ENCODE results near the gene GAB2.

Gene GAB2

DNA sequence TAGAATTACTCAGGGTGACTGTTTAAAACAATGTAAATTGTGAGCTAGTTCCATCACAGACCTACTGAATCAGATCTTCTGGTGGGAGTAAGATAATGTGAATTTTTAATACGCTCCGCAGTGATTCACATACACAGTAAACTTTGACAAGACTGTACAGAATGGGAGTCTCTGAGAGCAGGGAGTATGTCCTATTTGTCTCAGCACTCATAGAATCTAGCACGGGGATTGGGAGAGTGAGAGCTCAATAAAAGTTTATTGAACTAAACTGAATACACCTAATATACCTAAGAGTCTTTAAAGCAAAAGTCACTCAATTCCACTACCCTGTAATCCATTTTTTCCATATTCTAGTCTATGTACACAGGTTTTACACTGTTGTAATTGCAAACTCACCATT is 11.2 kb upstream of the GAB2 start:
- Histone ChIP-seq H3K4me3 (ENCODE audit: low read length in 2 of 2) (no peak overlapping the region), H3K9me3 (ENCODE audit: control insufficient read depth in 2 of 2, low read length in 2 of 2) (no peaks in the 10 kb centered on the region), H3K4me1 (ENCODE audit: control insufficient read depth in 2 of 2, insufficient read depth in 2 of 2, low read length in 2 of 2) (peaks cover 10% of the 10 kb centered on the region in 2 donors), H3K36me3 (ENCODE audit: control insufficient read depth in 2 of 2, insufficient read depth in 2 of 2, low read length in 2 of 2) (no peaks in the 10 kb centered on the region), H3K27ac (ENCODE audit: low read depth in 2 of 2, low read length in 2 of 2) (no peak overlapping the region), H3K9ac (ENCODE audit: low read depth in 1 of 2, low read length in 2 of 2) (no peak overlapping the region), H3K27me3 (ENCODE audit: control insufficient read depth in 2 of 2, insufficient read depth in 2 of 2, low read length in 2 of 2) (no peaks in the 10 kb centered on the region)

DNA sequence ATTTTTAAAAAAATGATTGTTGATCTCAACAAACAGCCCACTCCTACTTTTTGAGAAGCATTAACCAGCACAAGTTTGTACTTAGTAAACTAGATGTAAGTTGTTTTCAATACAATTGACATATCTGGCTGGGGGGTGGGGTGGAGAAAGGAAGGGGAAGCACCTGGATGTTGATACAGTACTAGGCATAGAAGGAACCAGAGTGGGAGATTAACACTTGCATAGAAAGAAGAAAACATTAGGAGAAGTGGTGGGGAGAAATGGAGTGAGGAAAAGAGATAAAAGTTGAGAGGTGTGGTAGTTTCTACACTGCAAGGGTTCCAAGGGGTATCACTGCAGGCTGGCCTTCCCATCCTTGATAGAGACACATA is 10.6 kb upstream of the GAB2 start:
- Histone ChIP-seq H3K27me3 (ENCODE audit: control insufficient read depth in 2 of 2, insufficient read depth in 2 of 2, low read length in 2 of 2) (no peaks in the 10 kb centered on the region), H3K27ac (ENCODE audit: low read depth in 2 of 2, low read length in 2 of 2) (no peak overlapping the region), H3K4me1 (ENCODE audit: control insufficient read depth in 2 of 2, insufficient read depth in 2 of 2, low read length in 2 of 2) (peaks cover 10% of the 10 kb centered on the region in 2 donors), H3K9me3 (ENCODE audit: control insufficient read depth in 2 of 2, low read length in 2 of 2) (no peaks in the 10 kb centered on the region), H3K4me3 (ENCODE audit: low read length in 2 of 2) (no peak overlapping the region), H3K9ac (ENCODE audit: low read depth in 1 of 2, low read length in 2 of 2) (no peak overlapping the region), H3K36me3 (ENCODE audit: control insufficient read depth in 2 of 2, insufficient read depth in 2 of 2, low read length in 2 of 2) (no peaks in the 10 kb centered on the region)

DNA sequence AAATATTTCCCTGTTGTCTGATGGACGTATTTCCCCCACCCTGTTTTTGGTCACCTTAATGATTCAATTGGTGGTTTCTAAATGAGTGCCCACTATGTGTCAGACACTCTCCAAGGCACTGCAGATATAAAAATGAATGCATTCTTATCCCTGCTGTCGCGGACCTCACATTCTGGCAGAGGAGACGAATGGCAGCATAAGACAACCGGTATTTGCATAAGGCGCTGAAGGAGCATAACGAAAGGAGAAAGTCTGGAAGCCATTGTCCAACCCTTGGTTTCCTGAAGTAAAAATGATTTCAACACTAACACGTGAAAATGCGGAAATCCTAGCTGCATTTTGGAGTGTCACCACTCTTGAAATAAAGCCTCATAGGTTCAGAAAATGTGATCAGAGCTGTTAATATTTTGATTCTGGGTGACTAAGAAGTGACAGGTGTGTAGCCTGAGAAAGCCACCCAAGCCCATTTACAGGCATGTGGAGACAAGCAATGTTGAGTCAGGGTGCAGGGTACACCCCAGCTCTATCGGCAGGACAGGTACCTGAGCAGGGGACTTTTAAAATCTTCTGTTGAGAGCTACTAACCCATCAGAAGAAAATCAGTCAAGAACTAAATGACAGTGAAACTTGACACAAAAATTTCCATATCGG is 10.1 kb upstream of the GAB2 start:
- Histone ChIP-seq H3K9ac (ENCODE audit: low read depth in 1 of 2, low read length in 2 of 2) (no peak overlapping the region), H3K9me3 (ENCODE audit: control insufficient read depth in 2 of 2, low read length in 2 of 2) (no peaks in the 10 kb centered on the region), H3K4me1 (ENCODE audit: control insufficient read depth in 2 of 2, insufficient read depth in 2 of 2, low read length in 2 of 2) (peaks cover 10% of the 10 kb centered on the region in 2 donors), H3K36me3 (ENCODE audit: control insufficient read depth in 2 of 2, insufficient read depth in 2 of 2, low read length in 2 of 2) (no peaks in the 10 kb centered on the region), H3K4me3 (ENCODE audit: low read length in 2 of 2) (peak overlapping the region in 1 of 2 donors; percentile 8), H3K27ac (ENCODE audit: low read depth in 2 of 2, low read length in 2 of 2) (no peak overlapping the region), H3K27me3 (ENCODE audit: control insufficient read depth in 2 of 2, insufficient read depth in 2 of 2, low read length in 2 of 2) (no peaks in the 10 kb centered on the region)

DNA sequence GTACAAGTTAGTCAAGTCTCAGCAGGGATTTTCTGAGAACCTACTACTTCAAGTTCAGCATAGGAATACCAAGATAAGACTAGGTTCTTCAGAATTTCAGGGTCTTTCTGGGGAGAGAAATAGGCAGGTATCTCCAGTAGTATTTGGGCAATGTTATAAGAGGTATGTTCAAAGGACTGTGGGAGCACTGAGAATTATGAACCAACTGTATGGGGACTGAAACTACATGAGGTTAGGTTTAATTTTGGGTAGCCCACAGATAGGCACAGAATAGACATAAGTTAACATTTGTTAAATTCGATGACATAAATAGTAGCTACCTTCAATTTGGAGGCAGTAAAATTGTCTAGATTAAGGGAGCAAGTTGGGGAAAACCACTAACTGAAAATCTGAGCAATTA is 9.2 kb upstream of the GAB2 start:
- Histone ChIP-seq H3K27me3 (ENCODE audit: control insufficient read depth in 2 of 2, insufficient read depth in 2 of 2, low read length in 2 of 2) (no peaks in the 10 kb centered on the region), H3K4me3 (ENCODE audit: low read length in 2 of 2) (no peak overlapping the region), H3K27ac (ENCODE audit: low read depth in 2 of 2, low read length in 2 of 2) (no peak overlapping the region), H3K36me3 (ENCODE audit: control insufficient read depth in 2 of 2, insufficient read depth in 2 of 2, low read length in 2 of 2) (no peaks in the 10 kb centered on the region), H3K9ac (ENCODE audit: low read depth in 1 of 2, low read length in 2 of 2) (no peak overlapping the region), H3K4me1 (ENCODE audit: control insufficient read depth in 2 of 2, insufficient read depth in 2 of 2, low read length in 2 of 2) (peaks cover 10% of the 10 kb centered on the region in 2 donors), H3K9me3 (ENCODE audit: control insufficient read depth in 2 of 2, low read length in 2 of 2) (no peaks in the 10 kb centered on the region)

DNA sequence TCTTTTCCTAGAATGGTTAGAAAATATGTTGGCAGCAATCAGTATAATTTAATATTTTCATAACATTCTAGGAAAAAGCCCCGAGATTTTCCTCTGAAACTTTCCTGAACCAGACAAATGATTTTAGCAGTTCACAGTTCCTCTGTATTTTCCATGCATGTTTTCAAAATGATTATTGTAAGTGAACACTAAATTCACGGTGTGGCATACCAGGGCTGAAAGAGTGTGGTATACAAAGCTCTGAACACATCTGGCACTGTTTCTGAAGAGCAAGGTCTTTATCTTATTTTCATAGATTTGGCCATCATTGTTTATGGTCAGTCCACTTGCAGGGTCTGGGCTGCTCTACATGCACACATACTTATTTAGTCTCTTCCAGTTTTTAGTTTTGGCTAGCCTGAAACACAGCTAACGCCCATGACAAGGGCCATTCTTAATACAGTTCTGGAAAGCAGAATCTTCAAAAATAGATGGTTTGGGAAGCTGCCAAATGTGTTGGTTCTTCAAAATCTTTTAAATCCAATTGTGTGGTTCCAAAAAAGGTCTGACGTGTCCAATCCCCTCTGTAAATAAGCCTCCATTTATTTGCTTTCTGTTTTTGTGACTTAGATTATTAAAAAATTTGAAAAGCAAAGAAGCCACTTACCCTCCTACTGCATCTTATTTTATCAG is 7.9 kb upstream of the GAB2 start:
- no peak overlapping the region for H3K9ac ChIP-seq (ENCODE audit: low read depth in 1 of 2, low read length in 2 of 2)

DNA sequence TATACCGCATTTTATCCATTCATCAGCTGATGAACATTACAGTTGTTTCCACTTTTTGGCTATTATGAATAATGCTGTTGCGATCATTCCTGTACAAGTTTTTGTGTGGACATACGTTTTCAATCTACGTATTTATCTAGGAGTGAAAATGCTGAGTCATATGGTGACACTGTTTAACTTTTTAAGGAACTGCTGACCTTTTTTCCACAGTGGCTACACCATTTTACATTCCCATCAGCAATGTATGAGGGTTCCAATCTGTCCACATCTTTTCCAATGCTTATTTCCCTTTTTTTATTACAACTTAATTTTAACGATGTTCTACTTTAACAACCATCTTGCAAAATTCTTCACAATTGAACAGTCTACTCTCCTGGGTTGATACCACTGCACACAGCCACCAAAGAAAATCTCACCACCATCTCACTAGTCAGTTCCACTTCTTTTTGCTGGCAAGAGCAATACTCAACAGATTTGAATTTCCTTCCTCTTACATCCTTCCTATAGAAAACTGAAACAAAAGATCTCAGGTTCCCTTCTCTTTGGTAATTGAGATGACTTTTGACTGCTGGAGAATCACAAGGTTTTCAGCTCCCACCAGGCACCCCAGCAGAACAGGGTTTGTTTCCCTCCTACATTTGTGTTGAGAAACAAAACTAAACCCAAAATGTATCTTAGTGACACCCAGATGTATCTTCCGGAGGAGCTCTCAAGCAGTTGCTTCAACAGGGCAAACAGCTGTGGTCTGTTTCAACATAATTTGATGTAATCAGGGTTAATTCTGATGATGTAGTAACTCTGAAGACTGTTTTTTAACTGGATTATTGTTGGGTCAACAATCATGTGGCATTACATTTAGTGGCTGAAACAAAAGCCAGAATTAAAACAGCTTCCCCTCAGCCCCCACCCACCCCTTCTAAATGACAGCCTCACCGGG is 7.0 kb upstream of the GAB2 start:
- no peaks in the 10 kb centered on the region for H3K36me3 ChIP-seq (ENCODE audit: control insufficient read depth in 2 of 2, insufficient read depth in 2 of 2, low read length in 2 of 2)
- no peaks in the 10 kb centered on the region for H3K9me3 ChIP-seq (ENCODE audit: control insufficient read depth in 2 of 2, low read length in 2 of 2)
- H3K27me3 ChIP-seq (ENCODE audit: control insufficient read depth in 2 of 2, insufficient read depth in 2 of 2, low read length in 2 of 2), result no peaks in the 10 kb centered on the region
- H3K4me1 ChIP-seq (ENCODE audit: control insufficient read depth in 2 of 2, insufficient read depth in 2 of 2, low read length in 2 of 2), result peaks cover 10 to 14% of the 10 kb centered on the region in 2 donors
- H3K27ac ChIP-seq (ENCODE audit: low read depth in 2 of 2, low read length in 2 of 2), result peak overlapping the region; percentile 3 to 41
- H3K9ac ChIP-seq (ENCODE audit: low read depth in 1 of 2, low read length in 2 of 2), result no peak overlapping the region
- H3K4me3 ChIP-seq (ENCODE audit: low read length in 2 of 2), result no peak overlapping the region

More for the DNA sequence above, 7.9 kb upstream of the GAB2 start:
- no peak overlapping the region for H3K4me3 ChIP-seq (ENCODE audit: low read length in 2 of 2)
- peak overlapping the region in 1 of 2 donors; percentile 41 for H3K27ac ChIP-seq (ENCODE audit: low read depth in 2 of 2, low read length in 2 of 2)
- no peaks in the 10 kb centered on the region for H3K9me3 ChIP-seq (ENCODE audit: control insufficient read depth in 2 of 2, low read length in 2 of 2)
- H3K4me1 ChIP-seq (ENCODE audit: control insufficient read depth in 2 of 2, insufficient read depth in 2 of 2, low read length in 2 of 2), result peaks cover 11 to 13% of the 10 kb centered on the region in 2 donors
- H3K27me3 ChIP-seq (ENCODE audit: control insufficient read depth in 2 of 2, insufficient read depth in 2 of 2, low read length in 2 of 2), result no peaks in the 10 kb centered on the region
- no peaks in the 10 kb centered on the region for H3K36me3 ChIP-seq (ENCODE audit: control insufficient read depth in 2 of 2, insufficient read depth in 2 of 2, low read length in 2 of 2)

DNA sequence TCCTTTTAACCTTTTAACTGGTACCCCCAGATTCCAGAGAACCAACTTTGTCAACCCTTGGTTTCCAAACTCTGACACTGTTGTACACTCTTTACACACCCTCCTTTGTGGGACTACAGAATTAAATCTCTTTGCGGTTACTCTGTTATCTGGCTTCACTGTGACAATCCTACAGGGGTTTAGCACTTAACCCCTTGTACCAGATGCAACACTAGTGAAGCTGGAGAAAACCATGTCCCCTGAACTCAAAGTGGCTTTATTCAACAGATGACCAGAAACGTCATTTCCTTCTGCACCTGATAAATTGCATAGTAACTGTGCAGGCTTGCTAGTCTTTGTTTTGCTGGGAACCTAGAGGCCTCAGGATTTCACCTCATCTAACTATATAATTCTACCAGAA is 5.6 kb upstream of the GAB2 start:
- Histone ChIP-seq H3K9me3 (ENCODE audit: control insufficient read depth in 2 of 2, low read length in 2 of 2) (no peaks in the 10 kb centered on the region), H3K36me3 (ENCODE audit: control insufficient read depth in 2 of 2, insufficient read depth in 2 of 2, low read length in 2 of 2) (no peaks in the 10 kb centered on the region), H3K4me1 (ENCODE audit: control insufficient read depth in 2 of 2, insufficient read depth in 2 of 2, low read length in 2 of 2) (peaks cover 14 to 17% of the 10 kb centered on the region in 2 donors), H3K27ac (ENCODE audit: low read depth in 2 of 2, low read length in 2 of 2) (no peak overlapping the region), H3K27me3 (ENCODE audit: control insufficient read depth in 2 of 2, insufficient read depth in 2 of 2, low read length in 2 of 2) (no peaks in the 10 kb centered on the region), H3K4me3 (ENCODE audit: low read length in 2 of 2) (no peak overlapping the region), H3K9ac (ENCODE audit: low read depth in 1 of 2, low read length in 2 of 2) (no peak overlapping the region)

DNA sequence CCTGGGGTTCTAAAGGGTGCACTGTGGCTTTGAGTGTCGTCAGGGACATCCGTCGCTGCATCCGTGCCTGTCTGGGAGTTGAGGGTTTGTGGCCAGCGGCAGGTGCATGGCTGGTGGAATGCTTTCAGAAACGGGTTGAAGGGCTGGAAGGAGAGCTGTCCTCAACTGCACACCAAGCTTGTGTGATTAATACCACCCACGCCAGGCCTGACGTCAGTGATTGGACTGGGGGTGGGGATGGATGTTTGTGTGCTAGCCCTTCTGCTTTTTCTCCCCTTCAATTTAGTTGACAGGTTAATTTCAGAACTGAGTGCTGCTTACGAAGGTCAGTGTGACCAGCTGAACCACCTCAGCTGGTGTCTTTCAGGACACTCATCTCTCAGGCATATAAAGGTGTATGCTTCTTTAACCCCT is 3.2 kb upstream of the GAB2 start:
- H3K4me3 ChIP-seq (ENCODE audit: low read length in 2 of 2), result no peak overlapping the region
- H3K27ac ChIP-seq (ENCODE audit: low read depth in 2 of 2, low read length in 2 of 2), result no peak overlapping the region
- no peaks in the 10 kb centered on the region for H3K9me3 ChIP-seq (ENCODE audit: control insufficient read depth in 2 of 2, low read length in 2 of 2)
- no peaks in the 10 kb centered on the region for H3K27me3 ChIP-seq (ENCODE audit: control insufficient read depth in 2 of 2, insufficient read depth in 2 of 2, low read length in 2 of 2)
- peaks cover 20 to 23% of the 10 kb centered on the region in 2 donors for H3K4me1 ChIP-seq (ENCODE audit: control insufficient read depth in 2 of 2, insufficient read depth in 2 of 2, low read length in 2 of 2)
- H3K36me3 ChIP-seq (ENCODE audit: control insufficient read depth in 2 of 2, insufficient read depth in 2 of 2, low read length in 2 of 2), result no peaks in the 10 kb centered on the region
- H3K9ac ChIP-seq (ENCODE audit: low read depth in 1 of 2, low read length in 2 of 2), result no peak overlapping the region

DNA sequence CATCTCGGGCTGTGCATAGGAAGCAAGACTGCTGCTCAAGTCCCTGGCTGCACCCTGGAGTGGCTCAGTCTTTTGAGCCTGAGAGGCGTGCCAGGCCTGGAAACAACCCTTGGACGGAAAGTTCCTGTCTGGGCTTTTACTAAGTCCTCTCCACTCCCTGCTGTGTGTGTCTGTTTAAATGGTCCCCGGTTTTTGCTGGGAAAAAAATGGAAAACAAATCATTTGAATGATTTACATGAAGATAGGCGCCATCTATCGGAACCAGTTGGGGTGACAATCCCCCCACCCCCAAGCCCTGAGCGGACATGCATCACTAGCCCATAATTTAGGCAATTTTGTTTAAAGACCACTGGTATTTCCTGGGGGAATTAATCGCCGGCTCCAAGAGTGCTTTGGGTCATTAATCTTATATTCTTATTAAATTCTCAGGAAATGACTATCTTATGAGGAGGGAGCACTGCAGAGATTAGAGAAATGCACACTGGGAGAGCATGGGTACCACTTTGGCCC is 2.7 kb upstream of the GAB2 start:
- Histone ChIP-seq H3K36me3 (ENCODE audit: control insufficient read depth in 2 of 2, insufficient read depth in 2 of 2, low read length in 2 of 2) (no peaks in the 10 kb centered on the region), H3K27ac (ENCODE audit: low read depth in 2 of 2, low read length in 2 of 2) (no peak overlapping the region), H3K27me3 (ENCODE audit: control insufficient read depth in 2 of 2, insufficient read depth in 2 of 2, low read length in 2 of 2) (no peaks in the 10 kb centered on the region), H3K4me1 (ENCODE audit: control insufficient read depth in 2 of 2, insufficient read depth in 2 of 2, low read length in 2 of 2) (peaks cover 20 to 23% of the 10 kb centered on the region in 2 donors), H3K9ac (ENCODE audit: low read depth in 1 of 2, low read length in 2 of 2) (no peak overlapping the region), H3K4me3 (ENCODE audit: low read length in 2 of 2) (no peak overlapping the region), H3K9me3 (ENCODE audit: control insufficient read depth in 2 of 2, low read length in 2 of 2) (no peaks in the 10 kb centered on the region)

DNA sequence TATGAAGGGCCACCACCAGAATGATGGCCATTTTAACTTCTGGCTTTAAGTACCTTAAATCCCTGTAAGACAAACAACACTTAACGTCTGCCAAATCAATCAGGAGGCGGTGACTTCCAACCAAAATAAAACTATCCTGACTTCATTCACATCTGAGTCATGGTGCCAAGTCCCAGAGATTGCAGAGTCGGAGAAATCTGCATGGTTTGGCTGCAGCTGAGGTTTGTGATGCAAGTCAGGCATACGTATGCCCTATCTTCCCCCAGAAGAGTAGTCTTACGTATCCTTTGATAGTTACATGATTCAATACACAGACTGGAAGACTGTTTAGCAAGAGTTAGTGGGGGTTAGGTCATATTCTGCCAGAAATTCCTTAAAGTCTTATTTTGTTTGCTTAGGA is 1.7 kb upstream of the GAB2 start:
- H3K9me3 ChIP-seq (ENCODE audit: control insufficient read depth in 2 of 2, low read length in 2 of 2), result no peaks in the 10 kb centered on the region
- H3K9ac ChIP-seq (ENCODE audit: low read depth in 1 of 2, low read length in 2 of 2), result no peak overlapping the region
- no peaks in the 10 kb centered on the region for H3K36me3 ChIP-seq (ENCODE audit: control insufficient read depth in 2 of 2, insufficient read depth in 2 of 2, low read length in 2 of 2)
- no peak overlapping the region for H3K4me3 ChIP-seq (ENCODE audit: low read length in 2 of 2)
- no peaks in the 10 kb centered on the region for H3K27me3 ChIP-seq (ENCODE audit: control insufficient read depth in 2 of 2, insufficient read depth in 2 of 2, low read length in 2 of 2)
- peaks cover 20 to 23% of the 10 kb centered on the region in 2 donors for H3K4me1 ChIP-seq (ENCODE audit: control insufficient read depth in 2 of 2, insufficient read depth in 2 of 2, low read length in 2 of 2)
- H3K27ac ChIP-seq (ENCODE audit: low read depth in 2 of 2, low read length in 2 of 2), result peak overlapping the region; percentile 38 to 62

All from mucosa of rectum (tissue), 2 donors.